ENCODE data around the gene POLR1G. TPM values are rescaled to one million over a fixed set of nuclear protein-coding genes. Genes with fewer than 3 reads are reported as not detected.
A peak's percentile ranks its signal among the peaks of the same experiment; 100 is the strongest.

The POLR1G gene
- total RNA-seq, 1 experiment from 2014 or later = 43.4 TPM

- Histone ChIP-seq H2BK20ac (ENCODE audit: low read depth, low read length, poor library complexity, severe bottlenecking) (no peak overlapping the region), H2BK15ac (ENCODE audit: low read depth, low read length) (no peak overlapping the region), H3K79me2 (ENCODE audit: insufficient read depth, low read length) (no peaks in the 10 kb centered on the region), H2BK120ac (ENCODE audit: low read depth, low read length, poor library complexity, severe bottlenecking) (no peak overlapping the region), H3K56ac (ENCODE audit: insufficient read length, low read depth, low read length) (no peak overlapping the region), H3K4me1 (ENCODE audit: insufficient read depth, low read length) (no peaks in the 10 kb centered on the region), H3K79me1 (ENCODE audit: insufficient read depth, low read depth, low read length, poor library complexity, severe bottlenecking) (no peaks in the 10 kb centered on the region), H3K23me2 (ENCODE audit: insufficient read length, low read depth, low read length, poor library complexity, severe bottlenecking) (no peaks in the 10 kb centered on the region), H3K18ac (ENCODE audit: insufficient read length, low read depth, low read length) (no peak overlapping the region), H3T11ph (ENCODE audit: low read length) (no peak overlapping the region), H3K4me2 (ENCODE audit: insufficient read depth, insufficient read length, low read length) (no peak overlapping the region), H4K20me1 (ENCODE audit: control insufficient read depth, insufficient read depth, insufficient read length) (no peaks in the 10 kb centered on the region), H2AK5ac (ENCODE audit: insufficient read length, low read length) (no peak overlapping the region), H3K23ac (ENCODE audit: insufficient read length, low read depth, low read length) (no peak overlapping the region), H3K4ac (ENCODE audit: low read depth, low read length) (no peak overlapping the region), H2AFZ (ENCODE audit: low read length) (no peak overlapping the region), H4K91ac (ENCODE audit: insufficient read length, low read depth, low read length) (no peak overlapping the region), H2BK12ac (ENCODE audit: insufficient read length, low read depth, low read length) (no peak overlapping the region), H4K8ac (replicated peaks; ENCODE audit: insufficient read length, low read depth, low read length) (no peak overlapping the region), H4K5ac (ENCODE audit: insufficient read length, low read depth, low read length) (no peak overlapping the region), H3K9me3 (ENCODE audit: control insufficient read depth, low read depth, low read length) (no peaks in the 10 kb centered on the region), H3K27me3 (ENCODE audit: insufficient read depth, low read length) (no peaks in the 10 kb centered on the region), H3K27ac (ENCODE audit: insufficient read length, low read depth, low read length) (no peak overlapping the region), H3K14ac (ENCODE audit: insufficient read depth, low read length) (no peak overlapping the region), H2BK5ac (ENCODE audit: insufficient read length, low read length) (no peak overlapping the region), H3K9ac (ENCODE audit: extremely low read depth, insufficient read length, low read length) (no peak overlapping the region)
- H3K4me3 Mint-ChIP-seq = no peak overlapping the region
- no CpG with 5 or more reads among the region's 3 CpGs for WGBS (ENCODE audit: extremely low coverage, insufficient read length, low lambda C conversion rate)
- H3K4me1 Mint-ChIP-seq = peaks cover 4 to 11% of the 10 kb centered on the region in 2 experiments
- peaks cover 3% of the 10 kb centered on the region for H3K27me3 Mint-ChIP-seq (ENCODE audit: low read depth)
- peaks cover 0 to 13% (median 0%) of the 10 kb centered on the region in 3 experiments; a peak in 3 of 7 replicates for H3K36me3 Mint-ChIP-seq (ENCODE audit: insufficient read depth in 1 of 3, low read depth in 3 of 3)
- H3K27ac Mint-ChIP-seq = peak overlapping the region in 2 of 3 experiments; percentile 66 to 91; a peak in 3 of 7 replicates
- TF ChIP-seq, protein P1, sequence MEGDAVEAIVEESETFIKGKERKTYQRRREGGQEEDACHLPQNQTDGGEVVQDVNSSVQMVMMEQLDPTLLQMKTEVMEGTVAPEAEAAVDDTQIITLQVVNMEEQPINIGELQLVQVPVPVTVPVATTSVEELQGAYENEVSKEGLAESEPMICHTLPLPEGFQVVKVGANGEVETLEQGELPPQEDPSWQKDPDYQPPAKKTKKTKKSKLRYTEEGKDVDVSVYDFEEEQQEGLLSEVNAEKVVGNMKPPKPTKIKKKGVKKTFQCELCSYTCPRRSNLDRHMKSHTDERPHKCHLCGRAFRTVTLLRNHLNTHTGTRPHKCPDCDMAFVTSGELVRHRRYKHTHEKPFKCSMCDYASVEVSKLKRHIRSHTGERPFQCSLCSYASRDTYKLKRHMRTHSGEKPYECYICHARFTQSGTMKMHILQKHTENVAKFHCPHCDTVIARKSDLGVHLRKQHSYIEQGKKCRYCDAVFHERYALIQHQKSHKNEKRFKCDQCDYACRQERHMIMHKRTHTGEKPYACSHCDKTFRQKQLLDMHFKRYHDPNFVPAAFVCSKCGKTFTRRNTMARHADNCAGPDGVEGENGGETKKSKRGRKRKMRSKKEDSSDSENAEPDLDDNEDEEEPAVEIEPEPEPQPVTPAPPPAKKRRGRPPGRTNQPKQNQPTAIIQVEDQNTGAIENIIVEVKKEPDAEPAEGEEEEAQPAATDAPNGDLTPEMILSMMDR (conservative IDR thresholded peaks at IDR 0.05) = no peak
- peak; percentile 55 for DNase-seq
- H3K9me3 Mint-ChIP-seq = no peaks in the 10 kb centered on the region
Observed at GRCh38 chr19:45391346-45391745, 15.1 kb upstream of the POLR1G start.
